ENCODE results near the gene TMEM109.

- TF ChIP-seq ESRRA (CRISPR knock-in tag; IDR thresholded peaks at IDR 0.05; ENCODE audit: borderline replicate concordance) (no peak), CTCF (IDR thresholded peaks at IDR 0.05) (no peak), KAT7 (CRISPR knock-in tag; IDR thresholded peaks at IDR 0.05; ENCODE audit: borderline replicate concordance) (no peak), PRDM15 (CRISPR knock-in tag; IDR thresholded peaks at IDR 0.05) (no peak), ZNF121 (CRISPR knock-in tag; IDR thresholded peaks at IDR 0.05) (no peak), SMAD3 (CRISPR knock-in tag; IDR thresholded peaks at IDR 0.05; ENCODE audit: borderline replicate concordance) (no peak), ATF2 (CRISPR knock-in tag; IDR thresholded peaks at IDR 0.05; ENCODE audit: borderline replicate concordance, low read depth) (no peak), NFE2L1 (CRISPR knock-in tag; IDR thresholded peaks at IDR 0.05) (no peak), E2F1 (CRISPR knock-in tag; IDR thresholded peaks at IDR 0.05) (no peak), STAT6 (CRISPR knock-in tag; conservative IDR thresholded peaks at IDR 0.05; ENCODE audit: low read depth) (no peak)
Measured at GRCh38 chr11:60910711-60911380, 3.1 kb upstream of the TMEM109 start.
